Loucy (cell line): ENCODE results near the gene RPL23.

Source experiments
- H2AFZ ChIP-seq: fragments of 200-600 bp; sonication (generic); 2 replicates; pipeline ENCODE4 v1.6.0; 2016; ENCODE audit warnings: antibody characterized with exemption, mild to moderate bottlenecking, low read length, moderate library complexity
- H3F3A ChIP-seq: fragments of 200-600 bp; 2 replicates; pipeline ENCODE4 v1.6.0; 2016; ENCODE audit warnings: antibody characterized with exemption, low read depth, mild to moderate bottlenecking
- H3K27me3 ChIP-seq: fragments of 200-600 bp; sonication (generic); 2 replicates; pipeline ENCODE4 v1.6.1; 2014; ENCODE audit warnings: low read length, mild to moderate bottlenecking; ENCODE audit not compliant: insufficient read depth, poor library complexity, severe bottlenecking
- H3K36me3 ChIP-seq: fragments of 200-600 bp; sonication (generic); 2 replicates; pipeline ENCODE4 v1.6.1; 2016; ENCODE audit warnings: low read length; ENCODE audit not compliant: insufficient read depth
- H3K4me1 ChIP-seq: fragments of 200-600 bp; sonication (generic); 2 replicates; pipeline ENCODE4 v1.5.1; 2014; ENCODE audit warnings: low read length, mild to moderate bottlenecking; ENCODE audit not compliant: insufficient read depth, poor library complexity, severe bottlenecking
- H3K4me2 ChIP-seq: fragments of 200-600 bp; sonication (generic); 2 replicates; pipeline ENCODE4 v1.6.0; 2014; ENCODE audit warnings: antibody characterized with exemption, low read length, low read depth, mild to moderate bottlenecking; ENCODE audit not compliant: poor library complexity, severe bottlenecking
- H3K4me3 ChIP-seq: fragments of 200-600 bp; sonication (generic); 2 replicates; pipeline ENCODE4 v1.5.1; 2014; ENCODE audit warnings: low read length, mild to moderate bottlenecking, mixed read lengths; ENCODE audit not compliant: poor library complexity, severe bottlenecking
- H3K79me2 ChIP-seq: fragments of 200-600 bp; sonication (generic); 2 replicates; pipeline ENCODE4 v1.6.1; 2014; ENCODE audit warnings: low read length; ENCODE audit not compliant: insufficient read depth
- H3K9ac ChIP-seq: fragments of 200-600 bp; sonication (generic); 2 replicates; pipeline ENCODE4 v1.6.0; 2014; ENCODE audit warnings: mild to moderate bottlenecking, low read depth, low read length, moderate library complexity; ENCODE audit not compliant: poor library complexity, severe bottlenecking
- H3K9me2 ChIP-seq: fragments of 200-600 bp; sonication (generic); replicated peaks from 2 replicates; pipeline ENCODE4 v1.6.1; 2016; ENCODE audit warnings: low read depth, low read length, mixed read lengths
- H3K9me3 ChIP-seq: fragments of 200-600 bp; sonication (generic); 2 replicates; pipeline ENCODE4 v1.6.1; 2014; ENCODE audit warnings: mild to moderate bottlenecking, antibody characterized with exemption, low read length, low read depth; ENCODE audit not compliant: insufficient read depth
- H4K20me1 ChIP-seq: fragments of 200-600 bp; sonication (generic); 2 replicates; pipeline ENCODE4 v1.6.0; 2014; ENCODE audit warnings: antibody characterized with exemption, low read length, mild to moderate bottlenecking; ENCODE audit not compliant: insufficient read depth, poor library complexity, severe bottlenecking
- CTCF ChIP-seq: fragments of 200-600 bp; sonication (generic); conservative IDR thresholded peaks from 2 replicates; pipeline ENCODE4 v1.5.1; 2014; ENCODE audit warnings: mild to moderate bottlenecking, antibody characterized with exemption, low read length
- EZH2phosphoT487 ChIP-seq: fragments of 200-600 bp; IDR thresholded peaks from 2 replicates; pipeline ENCODE4 v1.6.1; 2018; ENCODE audit warnings: antibody characterized with exemption, mild to moderate bottlenecking, moderate library complexity, borderline replicate concordance

The RPL23 gene

GRCh38 chr17:38879878-38880665, 26.6 kb upstream of the RPL23 start:
- H3K27me3 ChIP-seq = no peaks in the 10 kb centered on the region
- peak overlapping the region; percentile 43 for H3K4me2 ChIP-seq
- peak overlapping the region; percentile 22 for H3K4me3 ChIP-seq
- no peak overlapping the region for H2AFZ ChIP-seq
- H3K36me3 ChIP-seq = peaks cover 68% of the 10 kb centered on the region
- TF ChIP-seq EZH2phosphoT487 (no peak), CTCF (no peak)
- no peaks in the 10 kb centered on the region for H3K9me2 ChIP-seq
- no peaks in the 10 kb centered on the region for H3K9me3 ChIP-seq
- no peaks in the 10 kb centered on the region; the same call in 1 of the 2 replicates for H3F3A ChIP-seq
- H3K4me1 ChIP-seq = peaks cover 62% of the 10 kb centered on the region
- peaks cover 96% of the 10 kb centered on the region for H3K79me2 ChIP-seq
- H4K20me1 ChIP-seq = peaks cover 78% of the 10 kb centered on the region
- H3K9ac ChIP-seq = peak overlapping the region; percentile 53

GRCh38 chr17:38877130-38877851, 23.8 kb upstream of the RPL23 start:
- Histone ChIP-seq H3K4me2 (peak overlapping the region; percentile 40), H3K27me3 (no peaks in the 10 kb centered on the region), H4K20me1 (peaks cover 85% of the 10 kb centered on the region), H3K9me3 (no peaks in the 10 kb centered on the region), H3K4me1 (peaks cover 76% of the 10 kb centered on the region), H3K79me2 (peaks cover 98% of the 10 kb centered on the region), H3K4me3 (peak overlapping the region; percentile 13), H3K9me2 (no peaks in the 10 kb centered on the region), H3K9ac (peak overlapping the region; percentile 5), H3F3A (no peaks in the 10 kb centered on the region; the same call in 1 of the 2 replicates), H2AFZ (no peak overlapping the region), H3K36me3 (peaks cover 45% of the 10 kb centered on the region)
- TF ChIP-seq EZH2phosphoT487 = no peak
- TF ChIP-seq CTCF = no peak

GRCh38 chr17:38875477-38876075, 22.1 kb upstream of the RPL23 start:
- Histone ChIP-seq H3K4me1 (peaks cover 69% of the 10 kb centered on the region), H3K4me2 (peak overlapping the region; percentile 89), H3K27me3 (no peaks in the 10 kb centered on the region), H4K20me1 (peaks cover 83% of the 10 kb centered on the region), H3K9me3 (no peaks in the 10 kb centered on the region), H3F3A (no peaks in the 10 kb centered on the region), H2AFZ (no peak overlapping the region), H3K79me2 (peaks cover 98% of the 10 kb centered on the region), H3K4me3 (peak overlapping the region; percentile 88), H3K9me2 (no peaks in the 10 kb centered on the region), H3K36me3 (peaks cover 29% of the 10 kb centered on the region), H3K9ac (peak overlapping the region; percentile 63)
- no peak for TF ChIP-seq EZH2phosphoT487
- no peak for TF ChIP-seq CTCF
